HS-5 (cell line): ENCODE results near the gene NARF.

Source experiments
- DNase-seq: peaks from one replicate; pipeline ENCODE4 v3.0.0-alpha.2; 2012; ENCODE audit warnings: low read depth

The NARF gene

GRCh38 chr17:82433560-82434215 is 24.9 kb upstream of the NARF start:
- no peak for DNase-seq

- DNase-seq: no peak
Observed at GRCh38 chr17:82434216-82434565, 24.4 kb upstream of the NARF start.

- no peak for DNase-seq
Observed at GRCh38 chr17:82435103-82435502, 23.4 kb upstream of the NARF start.

GRCh38 chr17:82435601-82436583 is 22.6 kb upstream of the NARF start:
- DNase-seq: no peak

- no peak for DNase-seq
Observed at GRCh38 chr17:82436601-82437324, 21.8 kb upstream of the NARF start.

- DNase-seq: no peak
Observed at GRCh38 chr17:82437325-82437668, 21.2 kb upstream of the NARF start.

GRCh38 chr17:82438401-82439193 is 19.9 kb upstream of the NARF start:
- DNase-seq: no peak

- DNase-seq: no peak
Observed at GRCh38 chr17:82439194-82439828, 19.2 kb upstream of the NARF start.

GRCh38 chr17:82439829-82440365 is 18.6 kb upstream of the NARF start:
- DNase-seq: no peak

GRCh38 chr17:82440469-82440981 is 18.0 kb upstream of the NARF start:
- no peak for DNase-seq

- no peak for DNase-seq
Observed at GRCh38 chr17:82440991-82441627, 17.4 kb upstream of the NARF start.

GRCh38 chr17:82441691-82442487 is 16.7 kb upstream of the NARF start:
- no peak for DNase-seq

GRCh38 chr17:82442643-82443464 is 15.7 kb upstream of the NARF start:
- no peak for DNase-seq

GRCh38 chr17:82443465-82444283 is 14.9 kb upstream of the NARF start:
- no peak for DNase-seq

- no peak for DNase-seq
Observed at GRCh38 chr17:82444284-82444893, 14.2 kb upstream of the NARF start.

- no peak for DNase-seq
Observed at GRCh38 chr17:82444941-82445521, 13.5 kb upstream of the NARF start.

GRCh38 chr17:82445542-82445941 is 13.0 kb upstream of the NARF start:
- no peak for DNase-seq
